T-helper 2 cell treated with Interferon-gamma antibody and Interleukin-4, amounts not matched to agents 100 ng/mL and 5 ng/mL, for 36 hours (primary cell): ENCODE measurements around the gene PHC2. TPM values are rescaled to one million over a fixed set of nuclear protein-coding genes. Genes with fewer than 3 reads are reported as not detected.
"Not testable (repeated sequence)": the region's sequence is repeated elsewhere in the genome, so short reads cannot be mapped to it uniquely, and the experiment has no call there.

ENCODE experiments used
- intact Hi-C: fragments of 100-400 bp; cut with micrococcal nuclease; formaldehyde crosslinking; loops from one replicate; pipeline ENCODE4 v1.15.1; 2023
- total RNA-seq: library from RNA; stranded (reverse); gene quantifications from 2 replicates; pipeline ENCODE4 v1.2.3, GENCODE V29; 2022

The PHC2 gene
- total RNA-seq, 1 donor from 2014 or later: 46.6 TPM

- intact Hi-C loops: no loop called here
Observed at GRCh38 chr1:33317946-33318345, 112.9 kb downstream of the PHC2 start.

GRCh38 chr1:33317354-33317753 lies 113.5 kb downstream of the PHC2 start:
- intact Hi-C loops: no loop called here

GRCh38 chr1:33316601-33317000 lies 114.3 kb downstream of the PHC2 start:
- intact Hi-C loops: no loop called here

GRCh38 chr1:33314416-33314815 lies 116.5 kb downstream of the PHC2 start:
- intact Hi-C loops: no loop called here

GRCh38 chr1:33312413-33312749 lies 118.5 kb downstream of the PHC2 start:
- intact Hi-C loops: no loop called here

- intact Hi-C loops: no loop called here
Observed at GRCh38 chr1:33311706-33312412, 119.0 kb downstream of the PHC2 start.

- intact Hi-C loops: no loop called here
Observed at GRCh38 chr1:33310702-33311101, 120.2 kb downstream of the PHC2 start.

GRCh38 chr1:33309351-33309750 lies 121.5 kb downstream of the PHC2 start:
- intact Hi-C loops: not testable (repeated sequence)

- intact Hi-C loops: no loop called here
Observed at GRCh38 chr1:33307494-33307864, 123.4 kb downstream of the PHC2 start.

GRCh38 chr1:33306653-33307493 lies 124.0 kb downstream of the PHC2 start:
- intact Hi-C loops: no loop called here

- intact Hi-C loops: no loop called here
Observed at GRCh38 chr1:33305816-33306652, 124.9 kb downstream of the PHC2 start.

- intact Hi-C loops: no loop called here
Observed at GRCh38 chr1:33305016-33305415, 125.9 kb downstream of the PHC2 start.

GRCh38 chr1:33302325-33302724 lies 128.6 kb downstream of the PHC2 start:
- intact Hi-C loops: no loop called here

- intact Hi-C loops: no loop called here
Observed at GRCh38 chr1:33301273-33301984, 129.5 kb downstream of the PHC2 start.

- intact Hi-C loops: no loop called here
Observed at GRCh38 chr1:33300673-33301072, 130.2 kb downstream of the PHC2 start.

- intact Hi-C loops: loop anchor here (5.0 kb wide), 1 partner anchor 48 kb away; no protein-coding TSS in a partner anchor
Observed at GRCh38 chr1:33299461-33300155, 131.3 kb downstream of the PHC2 start.

- intact Hi-C loops: loop anchor here (5.0 kb wide), 1 partner anchor 49 kb away; no protein-coding TSS in a partner anchor
Observed at GRCh38 chr1:33298623-33299277, 132.1 kb downstream of the PHC2 start.

GRCh38 chr1:33297911-33298622 lies 132.8 kb downstream of the PHC2 start:
- intact Hi-C loops: loop anchor here (5.0 kb wide), 1 partner anchor 49 kb away; no protein-coding TSS in a partner anchor

- intact Hi-C loops: loop anchor here (5.0 kb wide), 1 partner anchor 50 kb away; no protein-coding TSS in a partner anchor
Observed at GRCh38 chr1:33296824-33297223, 134.1 kb downstream of the PHC2 start.
